ENCODE data around the gene HS3ST3B1.

HS3ST3B1 gene

DNA sequence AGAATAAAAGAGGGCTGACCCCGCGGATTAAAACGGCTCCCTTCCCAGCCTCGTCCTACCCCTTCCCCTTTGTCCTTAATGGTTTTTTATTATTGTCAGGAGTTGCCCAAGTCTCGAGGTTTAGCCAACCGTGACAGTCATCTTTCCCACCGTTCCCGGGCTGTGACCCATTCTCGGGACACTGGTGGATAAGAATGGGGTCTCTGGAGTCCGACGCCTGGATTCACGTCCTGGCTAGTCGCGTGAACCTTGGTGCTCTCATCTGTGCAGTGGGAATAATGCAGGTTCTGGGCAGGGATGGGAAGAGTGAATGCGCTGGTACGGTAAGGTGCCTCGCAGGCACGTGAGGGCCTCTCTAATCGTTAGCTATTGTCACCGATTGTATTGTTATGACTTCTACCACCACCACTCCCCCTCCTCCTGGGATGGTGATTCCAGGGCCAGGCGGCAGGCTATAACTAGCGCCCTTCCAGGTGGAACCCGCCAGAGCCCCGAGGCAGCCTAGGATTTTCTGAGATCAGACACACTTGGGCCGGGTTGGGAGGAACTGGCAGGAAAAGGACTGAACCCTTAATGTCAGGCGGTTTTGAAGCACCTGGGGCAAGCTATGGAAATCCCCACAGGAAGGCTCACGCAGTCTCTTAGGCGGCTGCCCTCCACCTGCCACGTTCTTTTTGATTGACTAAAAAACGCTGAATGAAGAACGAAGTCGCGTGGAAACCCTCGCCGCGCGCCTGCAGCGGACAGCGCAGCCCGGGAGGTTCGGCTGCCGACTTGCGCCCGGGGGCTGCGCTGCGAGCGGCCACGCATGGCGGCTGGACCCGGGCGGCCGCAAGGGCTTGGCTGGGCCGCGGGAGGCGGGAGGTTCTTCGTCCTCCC is 2.7 kb downstream of the HS3ST3B1 start:
- DNase-seq: no peak

DNA sequence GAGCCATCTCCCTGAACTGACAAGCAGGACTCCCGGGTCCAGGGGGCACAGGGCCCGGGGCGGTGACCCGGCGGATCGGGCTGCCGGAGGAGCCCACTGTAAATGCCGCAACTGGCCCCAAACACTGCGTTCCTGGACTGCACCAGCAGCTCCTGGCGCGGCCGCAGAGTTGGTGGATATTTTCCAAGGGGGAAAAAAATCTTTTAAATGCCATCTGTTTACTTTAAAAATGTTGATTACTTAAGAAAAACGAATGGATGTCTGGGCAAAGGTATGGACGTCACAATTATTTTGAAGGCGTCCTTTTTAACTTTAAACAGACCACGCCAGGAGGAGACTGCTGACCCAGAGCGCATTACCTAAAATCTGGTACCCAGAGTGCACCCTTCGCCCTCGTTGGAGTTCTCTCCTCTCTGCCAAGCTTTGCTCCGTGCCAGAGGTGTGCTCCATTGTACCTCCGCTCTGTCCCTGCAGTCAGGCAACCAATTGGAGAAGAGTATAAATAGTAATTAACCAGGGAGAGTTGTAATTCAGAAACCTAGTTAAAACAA is 3.4 kb downstream of the HS3ST3B1 start:
- no peak for DNase-seq

DNA sequence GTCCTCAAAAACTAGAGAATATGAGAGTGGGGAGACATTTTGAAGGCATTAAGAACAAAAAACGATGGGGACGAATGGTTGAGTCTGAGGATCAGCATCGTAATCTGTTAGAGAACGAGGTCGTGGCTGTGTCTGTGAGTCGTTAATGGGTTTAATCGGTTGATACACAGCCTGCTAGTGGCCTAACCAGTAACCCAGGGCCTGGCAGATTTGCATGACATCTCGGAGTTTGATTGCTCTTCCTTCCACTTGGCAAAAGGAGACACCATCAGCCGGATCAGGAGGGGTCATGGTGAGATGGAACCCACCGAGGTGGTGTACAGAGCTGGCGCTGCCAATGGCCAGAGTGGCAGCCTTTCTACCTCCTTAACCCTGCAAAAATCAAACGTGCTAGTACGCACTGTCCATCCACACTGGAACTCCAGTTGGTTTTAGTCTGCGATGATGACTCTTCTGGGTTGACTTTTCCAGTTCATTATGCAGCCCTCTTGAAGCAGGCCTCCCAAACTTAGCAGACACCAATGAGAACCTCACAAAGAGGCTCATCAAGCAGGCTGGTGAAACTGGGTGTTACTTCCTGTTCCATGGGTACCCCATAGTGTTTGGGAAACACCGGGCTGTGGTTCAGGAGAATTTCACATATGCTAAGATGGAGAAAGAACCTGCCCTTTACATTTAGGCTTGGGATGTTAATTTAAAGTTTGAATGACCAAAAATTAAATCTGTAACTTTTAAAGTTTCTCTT is 4.1 kb downstream of the HS3ST3B1 start:
- DNase-seq: no peak

DNA sequence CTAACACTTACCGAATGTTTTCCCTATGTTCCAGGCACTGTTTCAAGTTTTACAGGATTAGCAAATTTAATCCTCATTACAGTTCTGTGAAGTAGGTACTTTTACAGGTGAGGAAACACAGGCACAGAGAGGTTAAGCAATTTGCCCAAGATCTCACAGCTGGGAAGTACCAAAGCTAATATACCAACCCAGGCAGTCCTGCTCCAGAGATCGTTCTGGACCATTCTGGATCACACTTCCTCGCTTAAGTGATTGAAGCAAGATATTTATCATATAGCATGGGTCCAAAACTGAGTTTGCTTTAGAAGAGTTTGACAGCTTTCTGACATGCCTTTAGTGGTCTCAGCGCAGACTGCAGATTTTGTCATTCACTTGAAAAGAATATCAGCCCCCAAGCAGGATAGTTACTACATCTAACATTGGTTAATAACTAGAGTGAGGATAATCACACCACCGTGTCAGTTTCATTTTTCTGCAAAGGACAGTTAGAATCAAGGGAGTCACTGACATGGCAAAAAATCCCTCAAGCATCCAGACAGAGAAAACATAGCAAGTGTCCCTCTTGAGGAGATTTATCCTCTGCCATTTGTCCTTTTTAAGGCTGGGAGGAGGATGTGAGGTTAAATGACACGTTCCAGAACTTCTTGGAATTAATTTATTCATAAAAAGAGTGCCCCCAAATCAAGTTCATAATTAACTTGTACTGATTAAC is 5.1 kb downstream of the HS3ST3B1 start:
- no peak for DNase-seq

DNA sequence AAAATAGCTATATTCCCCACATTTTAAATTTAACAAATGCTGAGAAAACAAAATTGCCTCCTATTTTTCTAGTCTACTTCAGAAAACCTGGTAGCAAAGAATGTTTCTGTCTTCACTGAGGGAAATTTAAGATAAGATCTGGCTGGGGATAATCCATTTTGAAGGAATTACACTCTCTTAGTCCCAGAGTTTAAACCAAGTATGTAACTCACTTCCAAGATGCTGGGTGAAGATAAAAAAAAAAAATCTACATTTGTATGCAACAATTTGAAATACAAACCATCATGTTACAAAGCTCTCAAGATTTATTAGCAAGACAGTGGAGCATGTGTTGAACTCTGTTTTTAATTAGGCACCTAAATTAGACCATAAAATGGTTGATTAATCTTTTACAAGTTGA is 5.7 kb downstream of the HS3ST3B1 start:
- DNase-seq: no peak

DNA sequence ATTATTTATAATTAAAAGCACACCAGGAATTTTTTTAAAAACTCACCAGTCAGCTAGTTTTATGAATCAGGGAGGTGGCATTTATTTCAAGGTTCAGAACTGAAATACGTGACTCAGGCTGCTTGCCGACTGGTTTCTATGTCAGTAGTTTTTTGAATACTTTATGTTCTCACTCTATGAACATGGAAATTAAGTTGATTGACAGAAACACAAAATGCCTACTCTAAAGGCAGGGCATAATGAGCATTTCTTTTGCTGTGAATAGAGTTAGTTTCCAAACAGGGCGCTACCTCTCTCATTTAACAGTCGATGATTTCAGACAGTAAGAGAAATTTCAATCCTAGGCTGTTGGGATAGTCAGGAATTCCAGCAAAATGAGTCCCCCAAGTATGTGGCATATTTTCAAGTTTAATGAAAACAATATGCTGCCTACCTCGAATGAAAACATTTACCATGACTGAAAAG is 6.7 kb downstream of the HS3ST3B1 start:
- no peak for DNase-seq

DNA sequence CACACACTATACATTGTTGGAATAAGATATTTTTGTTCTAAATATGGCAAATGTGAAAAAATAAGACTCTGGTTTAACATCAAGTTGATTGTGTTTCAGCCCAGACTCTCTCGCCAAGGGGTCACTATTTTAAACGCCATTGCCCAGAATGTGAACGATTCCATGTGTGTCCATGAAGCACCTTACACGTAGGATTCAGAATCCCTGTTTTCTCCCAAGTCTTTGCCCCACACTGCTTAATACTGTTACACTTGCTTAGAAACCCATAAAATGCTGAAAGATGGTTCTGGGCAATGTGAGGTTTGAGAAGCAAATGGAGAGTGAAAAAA is 7.7 kb downstream of the HS3ST3B1 start:
- DNase-seq: no peak

DNA sequence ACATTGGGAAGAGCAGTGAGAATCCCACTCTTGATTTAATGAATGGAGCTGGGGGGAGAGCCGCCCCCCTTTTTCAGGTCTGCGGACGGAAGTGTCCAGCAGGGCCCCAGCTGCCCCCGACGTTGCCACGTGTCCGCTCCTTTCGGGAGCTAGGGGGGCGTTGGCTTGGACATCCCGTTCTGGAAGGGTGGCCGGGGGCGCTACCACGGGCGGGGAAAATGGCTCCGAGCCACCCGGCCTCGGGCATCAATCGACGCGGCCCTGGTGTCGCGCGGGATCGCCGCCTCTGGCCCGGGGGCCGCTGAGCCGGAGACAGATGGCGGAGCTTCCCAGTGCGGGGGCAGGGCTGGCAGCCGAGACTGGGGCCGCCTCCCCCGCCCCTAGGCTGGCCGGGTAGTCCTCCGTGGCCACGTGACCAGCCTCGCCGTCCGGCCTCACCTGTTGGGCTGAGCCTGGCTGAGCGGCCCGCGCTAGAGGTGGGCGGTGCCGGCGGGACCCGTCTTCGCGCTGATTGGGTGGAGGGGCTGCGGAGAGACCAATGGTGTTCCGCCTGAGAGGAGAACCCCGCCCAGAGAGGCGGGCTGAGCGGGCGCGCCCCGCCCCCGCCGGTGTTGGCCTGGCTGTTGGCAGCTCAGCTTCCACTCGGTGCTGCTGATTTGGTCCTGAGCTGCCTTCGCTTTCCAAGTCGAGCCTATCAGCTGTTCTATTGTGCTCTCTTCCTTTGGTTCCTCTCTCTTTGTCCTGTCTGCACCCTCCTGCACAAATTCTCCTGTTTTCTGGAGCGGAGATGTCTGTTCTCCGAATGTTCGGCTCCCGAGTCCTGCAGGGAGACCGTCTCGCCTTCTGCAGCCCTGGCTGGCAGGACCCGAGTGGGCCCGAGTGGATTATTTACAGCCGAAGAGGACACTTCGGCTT is 8.3 kb downstream of the HS3ST3B1 start:
- DNase-seq: peak; percentile 84

DNA sequence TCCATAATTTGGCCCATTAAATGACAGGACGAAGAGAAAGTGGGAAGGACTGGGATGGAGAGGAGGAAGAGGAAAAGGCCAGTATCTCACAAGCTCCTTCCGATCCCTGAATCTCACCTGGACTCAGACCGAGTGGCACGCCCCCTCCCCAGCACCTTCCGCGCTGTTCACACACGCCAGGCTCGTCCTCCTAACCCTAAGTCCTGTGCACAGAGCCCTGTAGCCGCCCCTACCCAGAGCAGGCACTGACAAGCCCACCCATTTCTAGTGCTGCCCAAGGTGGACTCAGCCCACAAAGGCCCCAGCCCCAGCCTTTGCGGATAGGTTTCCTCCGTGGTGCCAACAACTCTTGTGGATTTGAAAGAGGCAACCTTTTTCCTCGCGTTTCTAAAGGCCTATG is 9.2 kb downstream of the HS3ST3B1 start:
- DNase-seq: no peak

DNA sequence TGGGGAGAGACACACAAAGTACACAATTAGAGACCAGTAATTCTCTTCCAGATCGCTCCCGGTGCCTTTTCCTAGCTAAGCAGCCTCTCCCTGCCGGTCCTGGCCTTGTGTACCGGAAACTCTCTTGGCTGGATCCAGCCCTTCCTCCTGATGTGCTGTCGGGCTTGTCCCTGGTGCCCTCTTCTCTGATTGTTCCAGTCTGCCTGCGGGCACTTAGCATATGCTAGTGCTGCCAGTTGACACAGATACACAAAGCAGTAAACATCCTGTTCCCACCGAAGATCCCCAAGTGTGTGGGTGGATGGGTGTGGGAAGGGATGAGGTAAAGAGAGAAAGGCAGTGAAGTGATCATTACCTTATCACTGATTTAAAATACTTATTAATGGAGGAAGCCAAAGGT is 9.7 kb downstream of the HS3ST3B1 start:
- DNase-seq: no peak

DNA sequence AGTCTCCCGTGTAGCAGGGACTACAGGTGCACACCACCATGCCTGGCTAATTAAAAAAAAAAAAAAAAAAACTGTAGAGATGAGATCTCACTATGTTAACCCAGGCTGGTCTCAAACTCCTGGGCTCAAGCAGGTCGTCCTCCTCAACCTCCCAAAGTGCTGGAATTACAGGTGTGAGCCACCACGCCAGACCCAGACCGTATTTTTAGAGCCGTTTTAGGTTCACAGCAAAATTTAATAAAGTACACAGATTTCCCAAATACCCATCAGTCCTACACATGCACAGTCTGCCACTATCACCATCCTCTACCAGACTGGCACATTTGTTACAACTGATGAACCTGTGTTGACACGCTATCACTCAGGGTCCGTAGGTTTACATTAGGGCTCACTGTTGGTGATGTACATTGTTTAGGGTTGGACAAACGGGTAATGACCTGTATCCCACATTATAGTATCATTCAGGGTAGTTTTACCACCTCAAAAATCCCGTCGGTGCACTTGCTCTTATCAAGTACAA is 10.4 kb downstream of the HS3ST3B1 start:
- DNase-seq: no peak

DNA sequence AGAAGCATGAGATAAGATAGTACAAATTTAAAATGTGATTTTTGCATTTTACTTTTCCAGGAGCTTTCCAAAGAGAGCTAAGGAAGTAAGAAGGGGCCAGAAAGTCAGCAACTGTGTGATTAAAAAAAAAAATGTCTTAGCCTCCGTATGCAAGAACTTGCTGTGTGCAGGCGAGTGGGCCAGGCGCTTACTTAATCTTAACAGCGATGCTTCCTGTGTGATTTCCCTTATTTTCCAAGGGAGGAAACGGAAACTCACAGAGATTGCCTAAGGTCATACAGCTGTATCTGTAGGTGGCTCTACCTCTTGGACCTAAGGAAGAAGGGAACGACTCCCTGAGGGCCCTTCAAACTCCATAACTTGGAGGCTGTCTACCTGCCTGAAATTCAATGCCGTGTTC is 11.1 kb downstream of the HS3ST3B1 start:
- DNase-seq: no peak

DNA sequence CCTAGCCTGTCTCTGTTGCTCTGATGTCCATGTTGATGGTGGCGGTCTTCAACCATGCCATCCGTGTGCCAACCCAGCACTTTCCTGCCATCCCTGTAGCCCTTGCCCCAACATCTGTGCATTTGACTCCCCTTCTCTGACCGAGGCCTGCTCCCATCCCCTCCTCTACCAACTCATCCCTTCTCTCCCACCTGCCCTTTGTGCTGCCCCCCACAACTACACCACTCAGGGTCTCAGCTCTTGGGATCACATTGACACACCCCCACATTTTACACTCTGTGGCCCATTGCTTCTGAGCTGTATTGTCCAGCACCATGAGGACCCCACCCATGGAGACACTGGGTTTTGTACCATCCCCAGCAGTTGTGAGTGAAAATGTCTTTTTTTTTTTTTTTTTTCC is 11.6 kb downstream of the HS3ST3B1 start:
- no peak for DNase-seq

DNA sequence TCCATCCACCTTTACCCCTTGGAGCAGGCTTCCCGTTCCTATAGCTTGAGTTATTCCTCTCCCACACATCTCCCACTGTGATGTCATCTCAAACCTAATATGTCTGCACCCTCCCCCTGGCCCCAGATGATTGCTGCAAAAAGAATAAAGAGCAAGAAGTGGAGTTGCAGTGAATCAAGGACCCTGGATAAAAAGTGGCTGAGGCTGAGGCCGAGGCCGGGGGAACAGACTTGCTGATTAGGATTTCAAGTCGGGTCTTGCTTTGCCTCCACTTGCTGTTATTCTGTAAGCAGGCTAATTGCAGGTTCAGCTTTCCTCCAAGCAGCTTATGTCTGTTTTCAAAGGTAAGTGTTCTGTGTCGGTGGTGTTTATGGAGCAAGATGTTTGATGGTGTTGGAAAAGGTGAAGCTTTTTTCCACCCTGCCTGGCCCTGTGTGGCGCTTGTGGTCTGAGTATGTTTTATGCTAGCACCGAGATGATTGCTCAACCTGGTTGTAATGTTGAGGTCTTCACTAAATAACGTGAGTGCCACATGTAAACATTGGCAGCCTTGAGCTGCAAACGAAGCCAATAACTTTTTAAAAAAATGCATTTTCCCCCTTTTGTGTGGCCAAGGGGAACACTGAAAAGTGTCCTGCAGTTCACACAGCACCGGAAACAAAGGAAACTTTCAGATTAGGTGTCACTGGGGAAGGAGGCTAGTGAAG is 15.4 kb downstream of the HS3ST3B1 start:
- no peak for DNase-seq

DNA sequence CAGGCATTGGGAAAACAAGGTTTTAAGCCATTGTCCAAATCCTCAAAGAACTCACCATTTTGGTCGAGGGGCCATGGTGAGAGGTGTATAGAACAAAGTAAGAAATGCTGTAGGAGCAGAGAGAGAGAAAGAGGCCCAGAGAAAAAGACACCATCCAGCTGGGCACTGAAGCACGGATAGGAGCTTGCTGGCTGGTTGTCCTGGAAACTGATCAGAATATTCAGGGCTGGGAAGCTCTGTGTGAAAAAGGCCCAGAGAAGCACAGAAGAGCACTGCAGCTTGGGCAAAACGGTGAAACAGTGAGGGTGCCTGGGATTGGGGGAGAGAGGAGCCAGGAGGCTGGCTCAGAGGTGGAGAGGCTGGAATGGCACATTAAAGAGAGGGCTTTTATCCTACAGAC is 16.5 kb downstream of the HS3ST3B1 start:
- no peak for DNase-seq

DNA sequence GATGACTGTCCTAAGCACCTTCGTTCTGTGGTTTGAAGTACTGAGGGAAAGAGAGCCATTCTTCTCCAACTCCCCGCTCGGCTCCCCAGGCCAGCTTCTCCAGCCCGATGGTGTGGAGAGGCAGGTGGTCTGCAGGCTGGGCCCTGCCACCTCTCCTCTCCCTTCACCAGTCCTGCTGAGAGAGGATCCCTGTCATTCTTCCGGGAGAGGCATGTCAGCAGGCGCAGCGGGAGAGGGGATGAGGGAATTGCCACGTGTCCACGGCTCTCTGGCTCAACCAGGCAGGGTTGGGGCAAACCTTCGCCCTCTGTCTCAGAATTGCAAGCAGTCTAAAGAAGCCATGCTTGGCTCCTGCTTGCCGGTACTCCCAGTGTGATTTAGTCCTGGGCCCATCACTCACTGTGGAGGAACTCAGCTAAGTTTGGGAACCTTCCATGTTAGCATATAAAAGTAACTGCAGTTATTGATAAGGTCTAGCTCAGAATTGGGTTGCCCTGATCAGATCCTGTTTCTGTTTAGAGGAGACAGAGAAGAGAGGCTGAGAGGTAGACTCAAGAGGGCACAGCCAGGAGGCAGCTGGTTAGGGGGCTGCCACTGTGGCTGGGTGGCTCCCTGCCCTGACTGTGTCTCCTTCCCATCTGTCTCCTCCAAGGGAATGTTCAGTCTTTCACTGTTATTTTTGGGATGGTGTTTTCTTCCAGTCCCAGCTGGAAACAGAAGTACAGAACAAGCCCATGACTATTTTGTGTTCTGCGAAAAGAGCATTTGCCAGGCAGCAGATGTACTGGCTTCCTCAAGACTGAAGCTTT is 17.4 kb downstream of the HS3ST3B1 start:
- DNase-seq: no peak

DNA sequence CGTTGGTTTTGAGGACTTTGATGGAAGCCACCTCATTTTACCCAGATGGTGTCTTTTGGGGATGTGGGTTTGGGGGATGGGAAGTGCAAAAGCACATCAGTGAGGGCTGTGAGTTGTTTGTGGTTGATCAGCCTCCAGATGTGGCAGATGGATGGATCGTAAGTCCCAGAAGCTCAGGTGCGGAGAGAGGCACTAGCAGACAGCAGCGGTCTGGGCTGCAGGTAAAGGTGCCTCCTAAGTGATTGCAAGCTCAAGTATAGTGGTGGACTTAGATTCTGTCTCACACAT is 18.0 kb downstream of the HS3ST3B1 start:
- DNase-seq: no peak

DNA sequence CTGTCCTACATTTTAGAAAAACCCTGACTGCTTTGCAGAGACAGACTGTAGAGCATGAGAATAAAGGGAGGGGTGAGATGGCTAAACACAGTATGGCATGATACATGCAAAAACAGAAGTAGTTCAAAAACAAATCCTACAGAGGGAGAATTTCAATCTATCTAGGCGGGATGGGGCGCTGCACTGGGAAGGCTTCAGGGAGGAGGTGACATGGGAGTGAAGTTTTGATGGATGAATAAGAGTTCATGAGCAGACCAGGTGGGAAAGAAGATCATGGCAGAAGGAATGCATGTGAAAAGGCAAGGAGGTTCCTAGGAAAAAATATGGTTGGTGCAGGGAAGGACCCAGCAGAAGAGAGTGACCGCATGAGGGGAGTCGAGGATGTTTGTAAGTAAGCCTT is 19.2 kb downstream of the HS3ST3B1 start:
- no peak for DNase-seq

DNA sequence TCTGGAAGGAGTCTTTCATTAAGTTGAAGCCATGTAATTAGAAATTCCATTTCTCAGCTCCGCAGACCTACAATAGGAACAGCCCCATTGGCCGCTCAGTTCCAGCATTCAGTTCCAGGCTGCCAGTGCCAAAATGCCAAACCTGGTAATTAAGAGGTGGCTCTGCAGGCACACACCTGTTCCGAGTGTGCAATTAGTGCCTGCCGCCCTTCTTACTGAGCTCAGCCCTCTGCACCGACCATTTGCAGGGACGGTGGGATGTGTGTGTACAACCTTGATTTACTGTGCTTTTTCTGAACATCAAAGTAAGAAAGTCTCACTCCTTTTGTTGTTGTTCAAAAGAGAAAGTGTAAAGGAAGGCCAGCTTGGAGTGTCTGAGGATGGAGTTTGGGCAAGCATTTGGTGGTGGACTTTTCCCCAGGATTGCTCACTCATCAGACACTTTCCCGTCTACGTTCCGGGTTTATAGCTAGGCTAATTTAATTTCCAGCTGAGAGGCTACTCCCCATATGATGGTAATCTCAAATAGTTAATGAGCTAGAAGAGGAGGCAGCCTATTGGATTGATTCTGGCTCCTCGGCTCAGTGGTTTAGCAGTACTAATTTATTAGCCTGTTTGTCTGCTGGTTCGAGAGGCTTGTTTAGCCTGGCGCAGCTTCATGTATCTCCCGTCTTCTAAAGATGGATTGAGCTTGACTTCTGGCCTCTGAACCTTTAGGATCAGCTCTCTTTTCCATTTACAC is 20.0 kb downstream of the HS3ST3B1 start:
- no peak for DNase-seq

DNA sequence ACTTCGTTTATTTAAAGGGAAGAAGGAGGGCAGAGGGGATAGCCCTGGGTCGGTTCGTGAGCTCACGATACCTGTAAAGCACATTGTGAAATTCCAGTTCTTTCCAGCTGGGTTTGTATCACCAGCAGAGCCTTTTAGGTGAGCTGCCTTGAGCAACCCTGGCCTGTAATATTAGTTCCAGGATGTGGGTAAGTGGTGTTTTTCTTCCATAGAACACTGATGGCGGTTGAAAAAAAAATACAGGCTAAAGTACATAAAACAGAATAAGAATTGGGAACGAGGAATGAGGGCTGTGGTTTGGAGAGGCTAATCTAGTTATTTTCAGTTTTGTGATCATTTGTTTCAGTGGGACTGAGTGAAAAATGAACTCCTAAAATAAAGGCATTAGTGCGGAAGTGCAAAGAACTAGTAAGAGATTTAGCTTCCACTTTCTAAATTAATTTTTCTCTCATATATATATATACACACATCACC is 20.6 kb downstream of the HS3ST3B1 start:
- DNase-seq: no peak

Measured in activated gamma-delta T cell (primary cell).